Activated T-cell treated with anti-CD3 and anti-CD28 coated beads for 1 hour (primary cell): ENCODE data around the gene ITIH3.
"Not testable (repeated sequence)": the region's sequence is repeated elsewhere in the genome, so short reads cannot be mapped to it uniquely, and the experiment has no call there.

Experiments
- DNase-seq: peaks from one replicate; pipeline ENCODE4 v3.0.0-alpha.2; 2020; ENCODE audit warnings: low read depth

Gene ITIH3, protein sequence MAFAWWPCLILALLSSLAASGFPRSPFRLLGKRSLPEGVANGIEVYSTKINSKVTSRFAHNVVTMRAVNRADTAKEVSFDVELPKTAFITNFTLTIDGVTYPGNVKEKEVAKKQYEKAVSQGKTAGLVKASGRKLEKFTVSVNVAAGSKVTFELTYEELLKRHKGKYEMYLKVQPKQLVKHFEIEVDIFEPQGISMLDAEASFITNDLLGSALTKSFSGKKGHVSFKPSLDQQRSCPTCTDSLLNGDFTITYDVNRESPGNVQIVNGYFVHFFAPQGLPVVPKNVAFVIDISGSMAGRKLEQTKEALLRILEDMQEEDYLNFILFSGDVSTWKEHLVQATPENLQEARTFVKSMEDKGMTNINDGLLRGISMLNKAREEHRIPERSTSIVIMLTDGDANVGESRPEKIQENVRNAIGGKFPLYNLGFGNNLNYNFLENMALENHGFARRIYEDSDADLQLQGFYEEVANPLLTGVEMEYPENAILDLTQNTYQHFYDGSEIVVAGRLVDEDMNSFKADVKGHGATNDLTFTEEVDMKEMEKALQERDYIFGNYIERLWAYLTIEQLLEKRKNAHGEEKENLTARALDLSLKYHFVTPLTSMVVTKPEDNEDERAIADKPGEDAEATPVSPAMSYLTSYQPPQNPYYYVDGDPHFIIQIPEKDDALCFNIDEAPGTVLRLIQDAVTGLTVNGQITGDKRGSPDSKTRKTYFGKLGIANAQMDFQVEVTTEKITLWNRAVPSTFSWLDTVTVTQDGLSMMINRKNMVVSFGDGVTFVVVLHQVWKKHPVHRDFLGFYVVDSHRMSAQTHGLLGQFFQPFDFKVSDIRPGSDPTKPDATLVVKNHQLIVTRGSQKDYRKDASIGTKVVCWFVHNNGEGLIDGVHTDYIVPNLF

GRCh38 chr3:52794612-52795099 lies at the start of gene ITIH3:
Gene ITIH3, plus strand, starts transcription at chr3:52794796. Its CDS starts 8 bp downstream, at chr3:52794804.
- no peak for DNase-seq

GRCh38 chr3:52752045-52752660 lies 42.4 kb upstream of the ITIH3 start:
- DNase-seq = no peak

DNA sequence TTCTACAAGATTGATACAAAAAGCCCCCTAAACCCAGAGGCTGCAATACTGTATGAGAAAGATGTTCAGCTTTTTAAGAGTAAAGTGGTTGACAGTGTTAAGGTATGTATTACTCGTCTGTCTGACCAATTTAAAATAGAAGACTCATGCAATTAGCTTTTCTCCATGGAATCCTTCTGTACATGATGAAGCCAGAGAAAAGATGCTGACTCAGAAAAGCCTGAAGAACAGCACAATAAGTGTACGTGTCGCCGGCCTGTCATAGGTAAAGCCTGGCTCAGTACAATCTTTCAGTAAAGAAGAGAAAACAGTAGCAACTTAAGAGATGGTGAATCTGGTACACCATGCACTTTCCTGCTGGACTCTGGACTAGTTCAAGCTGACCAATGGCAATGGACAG lies 40.2 kb upstream of the ITIH3 start:
- DNase-seq = no peak

DNA sequence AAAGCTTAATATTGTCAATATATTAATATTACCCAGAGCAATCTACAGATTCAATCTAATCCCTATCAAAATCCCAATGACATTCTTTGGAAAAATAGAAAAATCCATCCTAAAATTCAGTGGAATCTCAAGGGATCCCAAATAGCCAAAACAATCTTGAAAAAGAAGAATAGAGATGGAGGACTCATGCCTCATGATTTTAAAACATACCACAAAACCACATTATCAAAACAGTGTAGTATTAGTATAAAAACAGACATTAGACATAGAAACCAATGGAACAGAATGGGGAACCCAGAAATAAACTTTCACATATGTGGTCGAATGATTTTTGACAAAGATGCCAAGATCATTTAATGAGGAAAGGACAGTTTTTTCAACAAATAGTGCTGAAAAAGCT lies 38.5 kb upstream of the ITIH3 start:
- no peak for DNase-seq

- DNase-seq = no peak
Observed at GRCh38 chr3:52763466-52763865, 31.1 kb upstream of the ITIH3 start.

DNA sequence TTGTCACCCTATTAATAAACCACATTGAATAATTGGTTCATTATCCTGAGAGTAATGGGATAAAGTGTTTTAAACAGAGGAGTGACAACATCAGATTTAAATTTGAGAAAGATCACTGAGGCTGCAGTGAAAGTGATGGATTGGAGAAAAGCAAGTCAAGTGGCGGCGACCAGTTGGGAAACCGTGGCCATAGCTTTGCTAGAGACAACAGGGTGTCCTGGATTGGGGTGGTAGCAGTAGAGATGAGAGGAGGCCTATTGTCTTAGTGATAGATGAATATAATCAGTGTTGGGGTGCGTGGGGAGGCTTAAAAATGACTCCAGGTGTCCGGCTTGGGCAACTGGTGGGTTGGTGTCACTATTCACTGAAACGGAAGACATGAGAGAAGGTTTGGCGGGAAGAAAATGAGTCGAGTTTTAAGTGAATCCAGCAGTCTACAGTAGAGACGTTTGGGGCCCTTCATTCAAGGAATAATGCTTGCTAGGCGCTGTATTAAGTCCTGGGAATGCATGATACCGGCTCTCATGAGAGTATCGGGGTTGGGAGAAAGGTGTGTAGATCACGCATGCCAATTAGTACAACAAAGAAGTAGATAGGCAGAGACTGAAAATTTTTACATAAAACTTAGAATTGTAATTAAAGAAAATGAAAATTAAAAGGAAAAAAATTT lies 24.7 kb upstream of the ITIH3 start:
- no peak for DNase-seq

DNA sequence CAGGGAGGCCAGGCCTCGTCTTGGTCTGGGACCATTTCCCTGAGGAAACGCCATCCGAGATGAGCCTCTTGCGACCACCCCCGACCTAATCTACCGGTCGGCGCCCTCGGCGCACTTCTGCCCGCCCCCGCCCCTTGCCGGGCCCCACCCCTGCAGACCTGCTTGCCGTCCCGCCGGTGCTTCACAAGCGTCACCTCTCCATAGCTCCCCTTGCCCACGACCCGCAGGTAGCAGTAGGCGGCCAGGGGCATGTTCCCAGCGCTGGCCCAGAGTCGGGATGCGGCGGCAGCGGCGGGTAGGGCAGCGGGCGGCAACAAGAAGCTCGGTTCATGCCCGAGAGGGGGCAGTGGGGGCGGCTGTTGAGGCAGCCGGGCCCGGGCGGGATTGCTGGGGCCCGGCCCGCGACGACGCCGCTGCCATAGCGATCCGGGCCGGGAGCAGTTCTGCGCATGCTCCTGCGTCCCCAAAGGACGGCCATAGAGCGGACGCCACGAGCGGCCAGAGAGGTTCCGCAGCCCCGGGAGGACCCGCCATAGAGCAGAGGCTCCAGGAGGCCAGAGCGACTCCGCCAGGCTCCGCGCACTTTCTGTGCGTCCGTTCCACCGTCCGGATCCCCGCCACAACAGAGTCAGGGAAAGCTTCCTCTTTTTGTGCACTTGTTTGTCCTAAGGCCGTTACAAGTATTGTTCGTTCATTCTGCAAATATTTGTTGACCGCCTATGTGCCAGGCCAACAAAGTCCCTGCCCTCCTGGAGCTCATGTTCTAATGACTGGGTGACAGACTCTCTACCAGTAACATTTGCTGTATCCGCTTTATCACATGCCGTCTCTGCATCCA lies 23.9 kb upstream of the ITIH3 start, which contains the start of gene NEK4:
Gene NEK4, minus strand, starts transcription at position 445 of the 838 bp plus-strand sequence. Its CDS starts 194 bp downstream, at position 251.
- DNase-seq = peak; percentile 78

- DNase-seq = no peak
Observed at GRCh38 chr3:52771334-52771681, 23.3 kb upstream of the ITIH3 start.

DNA sequence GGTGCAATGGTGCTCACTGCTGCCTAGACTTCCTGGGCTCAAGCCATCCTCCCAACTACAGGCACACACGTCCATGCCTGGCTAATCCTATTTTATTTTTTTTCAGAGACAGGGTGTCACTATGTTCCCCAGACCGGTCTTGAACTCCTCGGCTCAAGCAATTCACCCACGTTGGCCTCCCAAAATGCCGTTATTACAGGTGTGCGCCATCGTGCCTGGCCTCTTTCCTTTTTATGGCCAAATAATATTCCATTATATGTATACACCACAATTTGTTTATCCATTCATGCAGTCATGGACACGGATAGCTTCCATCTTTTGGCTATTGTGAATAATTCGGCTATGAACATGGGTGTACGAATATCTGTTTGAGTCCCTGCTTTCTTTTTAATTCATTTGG lies 22.9 kb upstream of the ITIH3 start:
- no peak for DNase-seq

GRCh38 chr3:52773361-52774065 lies 21.1 kb upstream of the ITIH3 start:
- DNase-seq = no peak

- DNase-seq = no peak
Observed at GRCh38 chr3:52774066-52774713, 20.4 kb upstream of the ITIH3 start.

GRCh38 chr3:52774901-52775864 lies 19.4 kb upstream of the ITIH3 start:
- DNase-seq = no peak

- no peak for DNase-seq
Observed at GRCh38 chr3:52775877-52776276, 18.7 kb upstream of the ITIH3 start.

DNA sequence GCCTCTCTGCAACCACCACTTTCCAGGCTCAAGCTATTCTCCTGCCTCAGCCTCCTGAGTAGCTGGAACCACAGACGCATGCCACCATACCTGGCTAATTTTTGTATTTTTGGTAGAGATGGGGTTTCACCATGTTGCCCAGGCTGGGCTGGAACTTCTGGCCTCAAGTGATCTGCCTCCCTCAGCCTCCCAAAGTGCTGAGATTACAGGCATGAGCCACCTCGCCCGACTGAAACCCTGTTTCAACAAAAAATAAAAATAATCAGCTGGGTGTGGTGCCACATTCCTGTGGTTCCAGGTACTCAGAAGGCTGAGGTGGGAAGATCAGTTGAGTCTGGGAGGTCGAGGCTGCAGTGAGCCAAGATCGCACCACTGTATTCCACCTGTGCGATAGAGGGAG lies 18.1 kb upstream of the ITIH3 start:
- not testable (repeated sequence) for DNase-seq

- DNase-seq = no peak
Observed at GRCh38 chr3:52777127-52777958, 17.3 kb upstream of the ITIH3 start, which contains the start of gene ITIH1. Gene ITIH1, plus strand, starts transcription at chr3:52777599. Its CDS starts 17 bp downstream, at chr3:52777616.

- no peak for DNase-seq
Observed at GRCh38 chr3:52777959-52778805, 16.4 kb upstream of the ITIH3 start.
